ENCODE measurements around the gene S1PR5. TPM values are rescaled to one million over a fixed set of nuclear protein-coding genes. Genes with fewer than 3 reads are reported as not detected.

The S1PR5 gene
- total RNA-seq, 4 donors from 2014 or later = 8.9 to 27.2 (median 16.3) TPM

GRCh38 chr19:10518444-10519361 is 1.5 kb upstream of the S1PR5 start:
- TF ChIP-seq POLR2A (IDR thresholded peaks at IDR 0.05) = no peak
- no peak for TF ChIP-seq CTCF (IDR thresholded peaks at IDR 0.05)
- H3K9me3 ChIP-seq = no peaks in the 10 kb centered on the region
- H3K36me3 ChIP-seq = peaks cover 0 to 12% (median 3%) of the 10 kb centered on the region in 3 donors
- DNase-seq = no peak
- H3K27ac ChIP-seq = peak overlapping the region; percentile 67 to 88 (median 86)
- WGBS, 2 donors = 5 to 12% methylated on average over 11 to 17 of the region's 33 CpGs
- peak overlapping the region in 1 of 4 donors; percentile 74 for H3K4me3 ChIP-seq
- intact Hi-C loops (cut with DNase I) = no loop called here
- peaks cover 38 to 97% (median 39%) of the 10 kb centered on the region in 3 donors for H3K4me1 ChIP-seq
- peaks cover 0 to 63% (median 10%) of the 10 kb centered on the region in 4 donors for H3K27me3 ChIP-seq

- Histone ChIP-seq H3K27me3 (peaks cover 0 to 71% (median 10%) of the 10 kb centered on the region in 4 donors), H3K4me3 (peak overlapping the region; percentile 52 to 74 (median 61)), H3K9me3 (no peaks in the 10 kb centered on the region), H3K36me3 (peaks cover 0 to 19% (median 3%) of the 10 kb centered on the region in 3 donors), H3K27ac (peak overlapping the region; percentile 73 to 88 (median 86)), H3K4me1 (peaks cover 38 to 97% (median 39%) of the 10 kb centered on the region in 3 donors)
- WGBS, 2 donors = 1 to 7% methylated on average over 12 to 20 of the region's 27 CpGs
- TF ChIP-seq POLR2A (IDR thresholded peaks at IDR 0.05) (peak in 1 of 4 donors; percentile 6), CTCF (IDR thresholded peaks at IDR 0.05) (no peak)
- no peak for DNase-seq
- intact Hi-C loops (cut with DNase I) = no loop called here
These were observed 655 bp upstream of the S1PR5 start for GRCh38 chr19:10517760-10518443.

- DNase-seq = no peak
- Histone ChIP-seq H3K4me3 (peak overlapping the region; percentile 52 to 74 (median 61)), H3K27me3 (peaks cover 0 to 81% (median 10%) of the 10 kb centered on the region in 4 donors), H3K4me1 (peaks cover 35 to 95% (median 38%) of the 10 kb centered on the region in 3 donors), H3K36me3 (peaks cover 0 to 19% (median 3%) of the 10 kb centered on the region in 3 donors), H3K9me3 (no peaks in the 10 kb centered on the region), H3K27ac (peak overlapping the region; percentile 73 to 88 (median 86))
- TF ChIP-seq CTCF (IDR thresholded peaks at IDR 0.05) (no peak), POLR2A (IDR thresholded peaks at IDR 0.05) (no peak)
- intact Hi-C loops (cut with DNase I) = no loop called here
- 26 to 49% methylated on average over 5 to 8 of the region's 10 CpGs for WGBS, 2 donors
These were observed 468 bp downstream of the S1PR5 start for GRCh38 chr19:10516671-10517286.

GRCh38 chr19:10516064-10516385 is 1.2 kb downstream of the S1PR5 start:
- H3K36me3 ChIP-seq = peaks cover 0 to 19% (median 3%) of the 10 kb centered on the region in 3 donors
- no peak for DNase-seq
- peak overlapping the region; percentile 31 to 88 (median 86) for H3K27ac ChIP-seq
- peaks cover 30 to 95% (median 36%) of the 10 kb centered on the region in 3 donors for H3K4me1 ChIP-seq
- 51 to 70% methylated on average over 5 of the region's 5 CpGs for WGBS, 2 donors
- intact Hi-C loops (cut with DNase I) = no loop called here
- H3K27me3 ChIP-seq = peaks cover 0 to 88% (median 10%) of the 10 kb centered on the region in 4 donors
- H3K9me3 ChIP-seq = no peaks in the 10 kb centered on the region
- H3K4me3 ChIP-seq = peak overlapping the region; percentile 52 to 74 (median 61)
- no peak for TF ChIP-seq POLR2A (IDR thresholded peaks at IDR 0.05)
- TF ChIP-seq CTCF (IDR thresholded peaks at IDR 0.05) = no peak

Data from esophagus squamous epithelium (tissue), 5 donors.